GM23338 (cell line): ENCODE measurements around the gene LYVE1. TPM values are rescaled to one million over a fixed set of nuclear protein-coding genes. Genes with fewer than 3 reads are reported as not detected.

Source experiments
- ATAC-seq: fragments of 200-7000 bp; cut with Tn5 transposase; 3 replicates; pipeline ENCODE4 v1.9.1; 2020
- DNase-seq: peaks from one replicate; pipeline ENCODE4 v3.0.0-alpha.2; 2015; ENCODE audit warnings: low spot score
- H2AFZ ChIP-seq: fragments of 200-600 bp; sonication (generic); 2 replicates; pipeline ENCODE4 v1.8.0; 2016; ENCODE audit warnings: antibody characterized with exemption, mild to moderate bottlenecking, moderate library complexity
- H3F3A ChIP-seq: fragments of 200-600 bp; sonication (generic); replicated peaks from 2 replicates; pipeline ENCODE4 v1.8.0; 2017; ENCODE audit warnings: antibody characterized with exemption, mixed run types, low read depth
- H3K27ac ChIP-seq: fragments of 200-600 bp; sonication (generic); 2 replicates; pipeline ENCODE4 v1.6.1; 2016; ENCODE audit warnings: low read depth
- H3K27me3 ChIP-seq: fragments of 200-600 bp; sonication (generic); 2 replicates; pipeline ENCODE4 v1.8.0; 2016; ENCODE audit warnings: mild to moderate bottlenecking, mixed run types, moderate library complexity; ENCODE audit not compliant: insufficient read depth
- H3K36me3 ChIP-seq: fragments of 200-600 bp; sonication (generic); 2 replicates; pipeline ENCODE4 v1.8.0; 2016; ENCODE audit warnings: mild to moderate bottlenecking; ENCODE audit not compliant: insufficient read depth
- H3K4me1 ChIP-seq: fragments of 200-600 bp; sonication (generic); 2 replicates; pipeline ENCODE4 v1.8.0; 2016; ENCODE audit warnings: mild to moderate bottlenecking, moderate library complexity; ENCODE audit not compliant: insufficient read depth
- H3K4me2 ChIP-seq: fragments of 200-600 bp; sonication (generic); 2 replicates; pipeline ENCODE4 v1.7.1; 2017; ENCODE audit warnings: mixed run types
- H3K4me3 ChIP-seq: fragments of 200-600 bp; sonication (generic); 2 replicates; pipeline ENCODE4 v1.6.1; 2016; ENCODE audit warnings: mixed run types
- H3K79me2 ChIP-seq: fragments of 200-600 bp; sonication (generic); replicated peaks from 2 replicates; pipeline ENCODE4 v1.8.0; 2017; ENCODE audit warnings: mild to moderate bottlenecking; ENCODE audit not compliant: insufficient read depth
- H3K9me2 ChIP-seq: fragments of 200-600 bp; sonication (generic); 2 replicates; pipeline ENCODE4 v1.8.0; 2017; ENCODE audit not compliant: insufficient read depth
- H4K20me1 ChIP-seq: fragments of 200-600 bp; sonication (generic); replicated peaks from 2 replicates; pipeline ENCODE4 v1.8.0; 2017; ENCODE audit warnings: mild to moderate bottlenecking; ENCODE audit not compliant: insufficient read depth
- H3K27ac Mint-ChIP-seq: 2 replicates; pipeline ENCODE4 v1.8.0; 2020; ENCODE audit warnings: inconsistent platforms, mild to moderate bottlenecking, moderate library complexity, mixed read lengths
- H3K27me3 Mint-ChIP-seq: 3 replicates; pipeline ENCODE4 v1.8.0; 2022; ENCODE audit warnings: low read depth, mild to moderate bottlenecking, moderate library complexity, mixed read lengths, inconsistent platforms; ENCODE audit not compliant: insufficient read depth, poor library complexity
- H3K36me3 Mint-ChIP-seq: 3 replicates; pipeline ENCODE4 v1.8.0; 2021; ENCODE audit warnings: low read depth, mild to moderate bottlenecking, inconsistent platforms, moderate library complexity, mixed read lengths
- H3K4me1 Mint-ChIP-seq: 3 replicates; pipeline ENCODE4 v1.8.0; 2020; ENCODE audit warnings: mild to moderate bottlenecking, inconsistent platforms, mixed read lengths
- H3K4me3 Mint-ChIP-seq: 3 replicates; pipeline ENCODE4 v1.8.0; 2021; ENCODE audit warnings: moderate library complexity, mild to moderate bottlenecking, inconsistent platforms, mixed read lengths
- H3K9me3 Mint-ChIP-seq: 3 replicates; pipeline ENCODE4 v1.8.0; 2020; ENCODE audit warnings: moderate library complexity, mild to moderate bottlenecking, inconsistent platforms, mixed read lengths
- EZH2phosphoT487 ChIP-seq: fragments of 200-600 bp; sonication (generic); IDR thresholded peaks from one replicate; pipeline ENCODE4 v1.8.1; 2018; ENCODE audit warnings: antibody characterized with exemption; ENCODE audit not compliant: unreplicated experiment
- JUNB ChIP-seq: IDR thresholded peaks from one replicate; pipeline ENCODE4 v1.6.1; 2016; ENCODE audit warnings: antibody characterized with exemption; ENCODE audit not compliant: unreplicated experiment
- STAT1 ChIP-seq: IDR thresholded peaks from one replicate; pipeline ENCODE4 v1.6.1; 2016; ENCODE audit warnings: antibody characterized with exemption; ENCODE audit not compliant: unreplicated experiment
- polyA plus RNA-seq: library from polyadenylated mRNA; unstranded; fragments of >200 nt; fragmentation: Nextera tagmentation; extraction: Ambion mirVana; gene quantifications from 2 replicates; pipeline ENCODE4 v1.2.1, GENCODE V29; 2016
- total RNA-seq: library from RNA; depleted of rRNA; stranded (reverse); fragments of >200 nt; shearing (Covaris generic); gene quantifications from 2 replicates; pipeline ENCODE4 v1.2.3, GENCODE V29; 2014
- TF ChIP-seq, protein P1 (sequence below): IDR thresholded peaks from one replicate; pipeline ENCODE4 v1.6.1; 2018; ENCODE audit warnings: antibody characterized with exemption; ENCODE audit not compliant: unreplicated experiment
- TF ChIP-seq, protein P2 (sequence below), 2 experiments: fragments of 200-600 bp in 1 of 2; sonication (generic) in 1 of 2; conservative IDR thresholded peaks; 2 replicates each; pipeline versions ENCODE4 v1.5.1 to v1.6.1; 2016 to 2017; ENCODE audit warnings: antibody characterized with exemption in 2 of 2, low read depth in 2 of 2, mild to moderate bottlenecking in 2 of 2, moderate library complexity in 1 of 2
- TF ChIP-seq, protein P3 (sequence below): fragments of 250-450 bp; sonication (Bioruptor Pico); IDR thresholded peaks from 2 replicates; pipeline ENCODE4 v1.5.0; 2020; ENCODE audit warnings: mild to moderate bottlenecking, moderate library complexity
- TF ChIP-seq, protein P4 (sequence below): IDR thresholded peaks from 2 replicates; pipeline ENCODE4 v1.6.1; 2016; ENCODE audit warnings: antibody characterized with exemption

Gene LYVE1
- total and polyA plus RNA-seq, 2 experiments from 2014 or later, result 0.94 TPM; not detected in 1

DNA sequence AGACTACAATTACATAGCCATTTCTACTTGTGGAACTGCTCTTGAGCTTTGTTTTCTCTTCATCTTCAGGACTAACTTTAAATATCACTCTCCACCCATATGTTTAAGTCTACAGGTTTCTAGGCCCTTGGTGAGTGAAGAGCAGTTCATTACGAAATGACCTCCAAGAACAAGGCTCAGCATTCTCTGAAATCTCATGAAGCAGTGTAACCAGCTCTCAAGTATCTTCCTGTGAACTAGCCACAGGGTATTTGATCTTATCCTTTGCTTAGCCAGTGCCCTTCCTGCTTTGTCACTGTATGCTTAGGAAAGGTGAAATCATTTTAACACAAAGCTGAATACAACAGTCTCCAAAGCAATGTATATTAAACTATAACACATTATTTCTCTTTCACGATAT is 20.4 kb upstream of the LYVE1 start:
- Mint-ChIP-seq H3K36me3 (no peaks in the 10 kb centered on the region), H3K4me1 (peaks cover 2% of the 10 kb centered on the region; the same call in 2 of the 3 replicates), H3K27me3 (peaks cover 2% of the 10 kb centered on the region), H3K4me3 (no peak overlapping the region), H3K9me3 (no peaks in the 10 kb centered on the region), H3K27ac (no peak overlapping the region)
- Histone ChIP-seq H2AFZ (no peak overlapping the region), H3K27ac (no peak overlapping the region), H3K9me2 (no peaks in the 10 kb centered on the region), H3K27me3 (no peaks in the 10 kb centered on the region), H4K20me1 (no peaks in the 10 kb centered on the region), H3K4me1 (no peaks in the 10 kb centered on the region; the same call in 1 of the 2 replicates), H3K79me2 (no peaks in the 10 kb centered on the region), H3K4me3 (no peak overlapping the region), H3F3A (no peaks in the 10 kb centered on the region), H3K36me3 (no peaks in the 10 kb centered on the region), H3K4me2 (no peak overlapping the region)
- DNase-seq (no peak), ATAC-seq (no peak)
- TF ChIP-seq, protein P1, sequence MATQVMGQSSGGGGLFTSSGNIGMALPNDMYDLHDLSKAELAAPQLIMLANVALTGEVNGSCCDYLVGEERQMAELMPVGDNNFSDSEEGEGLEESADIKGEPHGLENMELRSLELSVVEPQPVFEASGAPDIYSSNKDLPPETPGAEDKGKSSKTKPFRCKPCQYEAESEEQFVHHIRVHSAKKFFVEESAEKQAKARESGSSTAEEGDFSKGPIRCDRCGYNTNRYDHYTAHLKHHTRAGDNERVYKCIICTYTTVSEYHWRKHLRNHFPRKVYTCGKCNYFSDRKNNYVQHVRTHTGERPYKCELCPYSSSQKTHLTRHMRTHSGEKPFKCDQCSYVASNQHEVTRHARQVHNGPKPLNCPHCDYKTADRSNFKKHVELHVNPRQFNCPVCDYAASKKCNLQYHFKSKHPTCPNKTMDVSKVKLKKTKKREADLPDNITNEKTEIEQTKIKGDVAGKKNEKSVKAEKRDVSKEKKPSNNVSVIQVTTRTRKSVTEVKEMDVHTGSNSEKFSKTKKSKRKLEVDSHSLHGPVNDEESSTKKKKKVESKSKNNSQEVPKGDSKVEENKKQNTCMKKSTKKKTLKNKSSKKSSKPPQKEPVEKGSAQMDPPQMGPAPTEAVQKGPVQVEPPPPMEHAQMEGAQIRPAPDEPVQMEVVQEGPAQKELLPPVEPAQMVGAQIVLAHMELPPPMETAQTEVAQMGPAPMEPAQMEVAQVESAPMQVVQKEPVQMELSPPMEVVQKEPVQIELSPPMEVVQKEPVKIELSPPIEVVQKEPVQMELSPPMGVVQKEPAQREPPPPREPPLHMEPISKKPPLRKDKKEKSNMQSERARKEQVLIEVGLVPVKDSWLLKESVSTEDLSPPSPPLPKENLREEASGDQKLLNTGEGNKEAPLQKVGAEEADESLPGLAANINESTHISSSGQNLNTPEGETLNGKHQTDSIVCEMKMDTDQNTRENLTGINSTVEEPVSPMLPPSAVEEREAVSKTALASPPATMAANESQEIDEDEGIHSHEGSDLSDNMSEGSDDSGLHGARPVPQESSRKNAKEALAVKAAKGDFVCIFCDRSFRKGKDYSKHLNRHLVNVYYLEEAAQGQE, result no peak
- no peak for TF ChIP-seq EZH2phosphoT487
- TF ChIP-seq, protein P2, sequence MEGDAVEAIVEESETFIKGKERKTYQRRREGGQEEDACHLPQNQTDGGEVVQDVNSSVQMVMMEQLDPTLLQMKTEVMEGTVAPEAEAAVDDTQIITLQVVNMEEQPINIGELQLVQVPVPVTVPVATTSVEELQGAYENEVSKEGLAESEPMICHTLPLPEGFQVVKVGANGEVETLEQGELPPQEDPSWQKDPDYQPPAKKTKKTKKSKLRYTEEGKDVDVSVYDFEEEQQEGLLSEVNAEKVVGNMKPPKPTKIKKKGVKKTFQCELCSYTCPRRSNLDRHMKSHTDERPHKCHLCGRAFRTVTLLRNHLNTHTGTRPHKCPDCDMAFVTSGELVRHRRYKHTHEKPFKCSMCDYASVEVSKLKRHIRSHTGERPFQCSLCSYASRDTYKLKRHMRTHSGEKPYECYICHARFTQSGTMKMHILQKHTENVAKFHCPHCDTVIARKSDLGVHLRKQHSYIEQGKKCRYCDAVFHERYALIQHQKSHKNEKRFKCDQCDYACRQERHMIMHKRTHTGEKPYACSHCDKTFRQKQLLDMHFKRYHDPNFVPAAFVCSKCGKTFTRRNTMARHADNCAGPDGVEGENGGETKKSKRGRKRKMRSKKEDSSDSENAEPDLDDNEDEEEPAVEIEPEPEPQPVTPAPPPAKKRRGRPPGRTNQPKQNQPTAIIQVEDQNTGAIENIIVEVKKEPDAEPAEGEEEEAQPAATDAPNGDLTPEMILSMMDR (conservative IDR thresholded peaks at IDR 0.05; ENCODE audit: low read depth in 2 of 2), result no peak
- no peak for TF ChIP-seq JUNB
- no peak for TF ChIP-seq STAT1

DNA sequence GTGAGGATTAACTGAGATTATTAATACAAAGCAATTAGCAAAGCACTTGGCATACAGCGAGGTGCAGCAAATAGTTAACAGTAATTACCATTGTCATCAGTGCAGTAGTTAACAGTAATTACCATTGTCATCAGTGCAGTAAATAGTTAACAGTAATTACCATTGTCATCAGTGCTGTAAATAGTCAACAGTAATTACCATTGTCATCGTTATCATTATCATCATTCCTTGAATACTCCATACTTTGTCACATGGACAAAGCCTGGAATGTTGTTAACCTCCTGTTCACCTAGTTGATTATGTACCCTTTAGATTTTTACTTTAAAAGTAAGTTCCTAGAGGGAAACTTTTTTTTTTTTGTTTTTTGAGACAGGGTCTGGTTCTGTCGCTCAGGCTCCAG is 19.5 kb upstream of the LYVE1 start:
- H3K4me3 ChIP-seq, result no peak overlapping the region
- Mint-ChIP-seq H3K36me3 (no peaks in the 10 kb centered on the region), H3K27ac (no peak overlapping the region), H3K4me1 (peaks cover 2% of the 10 kb centered on the region; the same call in 2 of the 3 replicates), H3K27me3 (peaks cover 2% of the 10 kb centered on the region), H3K9me3 (no peaks in the 10 kb centered on the region), H3K4me3 (no peak overlapping the region)
- DNase-seq (no peak), ATAC-seq (no peak)
- no peak overlapping the region for H3K27ac ChIP-seq
- no peak overlapping the region for H2AFZ ChIP-seq
- H3K36me3 ChIP-seq, result no peaks in the 10 kb centered on the region
- no peaks in the 10 kb centered on the region for H4K20me1 ChIP-seq
- no peaks in the 10 kb centered on the region for H3K27me3 ChIP-seq
- H3F3A ChIP-seq, result no peaks in the 10 kb centered on the region
- H3K4me2 ChIP-seq, result no peak overlapping the region
- H3K79me2 ChIP-seq, result no peaks in the 10 kb centered on the region
- no peaks in the 10 kb centered on the region; the same call in 1 of the 2 replicates for H3K4me1 ChIP-seq
- no peaks in the 10 kb centered on the region for H3K9me2 ChIP-seq
- TF ChIP-seq, protein P3, sequence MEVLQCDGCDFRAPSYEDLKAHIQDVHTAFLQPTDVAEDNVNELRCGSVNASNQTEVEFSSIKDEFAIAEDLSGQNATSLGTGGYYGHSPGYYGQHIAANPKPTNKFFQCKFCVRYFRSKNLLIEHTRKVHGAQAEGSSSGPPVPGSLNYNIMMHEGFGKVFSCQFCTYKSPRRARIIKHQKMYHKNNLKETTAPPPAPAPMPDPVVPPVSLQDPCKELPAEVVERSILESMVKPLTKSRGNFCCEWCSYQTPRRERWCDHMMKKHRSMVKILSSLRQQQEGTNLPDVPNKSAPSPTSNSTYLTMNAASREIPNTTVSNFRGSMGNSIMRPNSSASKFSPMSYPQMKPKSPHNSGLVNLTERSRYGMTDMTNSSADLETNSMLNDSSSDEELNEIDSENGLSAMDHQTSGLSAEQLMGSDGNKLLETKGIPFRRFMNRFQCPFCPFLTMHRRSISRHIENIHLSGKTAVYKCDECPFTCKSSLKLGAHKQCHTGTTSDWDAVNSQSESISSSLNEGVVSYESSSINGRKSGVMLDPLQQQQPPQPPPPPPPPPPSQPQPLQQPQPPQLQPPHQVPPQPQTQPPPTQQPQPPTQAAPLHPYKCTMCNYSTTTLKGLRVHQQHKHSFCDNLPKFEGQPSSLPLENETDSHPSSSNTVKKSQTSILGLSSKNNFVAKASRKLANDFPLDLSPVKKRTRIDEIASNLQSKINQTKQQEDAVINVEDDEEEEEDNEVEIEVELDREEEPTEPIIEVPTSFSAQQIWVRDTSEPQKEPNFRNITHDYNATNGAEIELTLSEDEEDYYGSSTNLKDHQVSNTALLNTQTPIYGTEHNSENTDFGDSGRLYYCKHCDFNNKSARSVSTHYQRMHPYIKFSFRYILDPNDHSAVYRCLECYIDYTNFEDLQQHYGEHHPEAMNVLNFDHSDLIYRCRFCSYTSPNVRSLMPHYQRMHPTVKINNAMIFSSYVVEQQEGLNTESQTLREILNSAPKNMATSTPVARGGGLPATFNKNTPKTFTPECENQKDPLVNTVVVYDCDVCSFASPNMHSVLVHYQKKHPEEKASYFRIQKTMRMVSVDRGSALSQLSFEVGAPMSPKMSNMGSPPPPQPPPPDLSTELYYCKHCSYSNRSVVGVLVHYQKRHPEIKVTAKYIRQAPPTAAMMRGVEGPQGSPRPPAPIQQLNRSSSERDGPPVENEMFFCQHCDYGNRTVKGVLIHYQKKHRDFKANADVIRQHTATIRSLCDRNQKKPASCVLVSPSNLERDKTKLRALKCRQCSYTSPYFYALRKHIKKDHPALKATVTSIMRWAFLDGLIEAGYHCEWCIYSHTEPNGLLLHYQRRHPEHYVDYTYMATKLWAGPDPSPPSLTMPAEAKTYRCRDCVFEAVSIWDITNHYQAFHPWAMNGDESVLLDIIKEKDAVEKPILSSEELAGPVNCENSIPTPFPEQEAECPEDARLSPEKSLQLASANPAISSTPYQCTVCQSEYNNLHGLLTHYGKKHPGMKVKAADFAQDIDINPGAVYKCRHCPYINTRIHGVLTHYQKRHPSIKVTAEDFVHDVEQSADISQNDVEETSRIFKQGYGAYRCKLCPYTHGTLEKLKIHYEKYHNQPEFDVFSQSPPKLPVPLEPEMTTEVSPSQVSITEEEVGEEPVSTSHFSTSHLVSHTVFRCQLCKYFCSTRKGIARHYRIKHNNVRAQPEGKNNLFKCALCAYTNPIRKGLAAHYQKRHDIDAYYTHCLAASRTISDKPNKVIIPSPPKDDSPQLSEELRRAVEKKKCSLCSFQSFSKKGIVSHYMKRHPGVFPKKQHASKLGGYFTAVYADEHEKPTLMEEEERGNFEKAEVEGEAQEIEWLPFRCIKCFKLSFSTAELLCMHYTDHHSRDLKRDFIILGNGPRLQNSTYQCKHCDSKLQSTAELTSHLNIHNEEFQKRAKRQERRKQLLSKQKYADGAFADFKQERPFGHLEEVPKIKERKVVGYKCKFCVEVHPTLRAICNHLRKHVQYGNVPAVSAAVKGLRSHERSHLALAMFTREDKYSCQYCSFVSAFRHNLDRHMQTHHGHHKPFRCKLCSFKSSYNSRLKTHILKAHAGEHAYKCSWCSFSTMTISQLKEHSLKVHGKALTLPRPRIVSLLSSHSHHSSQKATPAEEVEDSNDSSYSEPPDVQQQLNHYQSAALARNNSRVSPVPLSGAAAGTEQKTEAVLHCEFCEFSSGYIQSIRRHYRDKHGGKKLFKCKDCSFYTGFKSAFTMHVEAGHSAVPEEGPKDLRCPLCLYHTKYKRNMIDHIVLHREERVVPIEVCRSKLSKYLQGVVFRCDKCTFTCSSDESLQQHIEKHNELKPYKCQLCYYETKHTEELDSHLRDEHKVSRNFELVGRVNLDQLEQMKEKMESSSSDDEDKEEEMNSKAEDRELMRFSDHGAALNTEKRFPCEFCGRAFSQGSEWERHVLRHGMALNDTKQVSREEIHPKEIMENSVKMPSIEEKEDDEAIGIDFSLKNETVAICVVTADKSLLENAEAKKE (CRISPR knock-in tag), result no peak
- TF ChIP-seq, protein P4, sequence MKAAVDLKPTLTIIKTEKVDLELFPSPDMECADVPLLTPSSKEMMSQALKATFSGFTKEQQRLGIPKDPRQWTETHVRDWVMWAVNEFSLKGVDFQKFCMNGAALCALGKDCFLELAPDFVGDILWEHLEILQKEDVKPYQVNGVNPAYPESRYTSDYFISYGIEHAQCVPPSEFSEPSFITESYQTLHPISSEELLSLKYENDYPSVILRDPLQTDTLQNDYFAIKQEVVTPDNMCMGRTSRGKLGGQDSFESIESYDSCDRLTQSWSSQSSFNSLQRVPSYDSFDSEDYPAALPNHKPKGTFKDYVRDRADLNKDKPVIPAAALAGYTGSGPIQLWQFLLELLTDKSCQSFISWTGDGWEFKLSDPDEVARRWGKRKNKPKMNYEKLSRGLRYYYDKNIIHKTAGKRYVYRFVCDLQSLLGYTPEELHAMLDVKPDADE, result no peak
